Left renal cortex interstitium (tissue), 4 donors: ENCODE results near the gene NUDT1. TPM values are rescaled to one million over a fixed set of nuclear protein-coding genes. Genes with fewer than 3 reads are reported as not detected.

Source experiments
- DNase-seq, 4 donors: peaks; one replicate each; pipeline ENCODE4 v3.0.0-alpha.2; 2013; ENCODE audit warnings: low read depth in 4 of 4, low spot score in 2 of 4, missing footprints in 1 of 4
- polyA plus RNA-seq, 4 donors: library from polyadenylated mRNA; unstranded; fragments of 120-200 nt; gene quantifications; one replicate each; pipeline ENCODE4 v1.2.1, GENCODE V29; 2013; ENCODE audit not compliant: insufficient read length in 4 of 4

NUDT1 gene
- polyA plus RNA-seq, 4 donors = 20.1 to 30.2 (median 22.8) TPM

GRCh38 chr7:2289111-2289586 is 47.1 kb downstream of the NUDT1 start:
- DNase-seq = no peak

GRCh38 chr7:2289621-2290020 is 47.6 kb downstream of the NUDT1 start:
- no peak for DNase-seq

- no peak for DNase-seq
Observed at GRCh38 chr7:2290877-2291276, 48.9 kb downstream of the NUDT1 start.

GRCh38 chr7:2295936-2296620 is 54.1 kb downstream of the NUDT1 start:
- DNase-seq = no peak

GRCh38 chr7:2296832-2297231 is 54.8 kb downstream of the NUDT1 start:
- DNase-seq = no peak

GRCh38 chr7:2299131-2299829 is 57.3 kb downstream of the NUDT1 start:
- no peak for DNase-seq

- no peak for DNase-seq
Observed at GRCh38 chr7:2299870-2300512, 58.0 kb downstream of the NUDT1 start.

Other genes starting within 250 kb of the NUDT1 start
- gene MAD1L1, start 9.3 kb upstream of the NUDT1 start, polyA plus RNA-seq = 10 to 100 TPM; 23.4 to 29.0 (median 25.7) TPM
- 10 to 100 TPM; 34.4 to 40.1 (median 37.4) TPM for gene MRM2, start within 50 bp of the NUDT1 start, polyA plus RNA-seq
- gene SNX8, start 72.2 kb downstream of the NUDT1 start, polyA plus RNA-seq = 10 to 100 TPM; 33.0 to 38.1 (median 35.9) TPM
- gene EIF3B, start 112.6 kb downstream of the NUDT1 start, polyA plus RNA-seq = 100 to 1,000 TPM; 136 to 174 (median 148) TPM
- gene CHST12, start 161.4 kb downstream of the NUDT1 start, polyA plus RNA-seq = 10 to 100 TPM in 3 of 4 donors, 1 to 10 TPM in 1; 9.5 to 16.7 (median 13.5) TPM
- under 1 TPM in 2 of 4 donors, not detected in 2; 0.31 to 0.32 TPM for gene GRIFIN, start 234.2 kb downstream of the NUDT1 start, polyA plus RNA-seq